ENCODE measurements around the gene PIPOX.

DNA sequence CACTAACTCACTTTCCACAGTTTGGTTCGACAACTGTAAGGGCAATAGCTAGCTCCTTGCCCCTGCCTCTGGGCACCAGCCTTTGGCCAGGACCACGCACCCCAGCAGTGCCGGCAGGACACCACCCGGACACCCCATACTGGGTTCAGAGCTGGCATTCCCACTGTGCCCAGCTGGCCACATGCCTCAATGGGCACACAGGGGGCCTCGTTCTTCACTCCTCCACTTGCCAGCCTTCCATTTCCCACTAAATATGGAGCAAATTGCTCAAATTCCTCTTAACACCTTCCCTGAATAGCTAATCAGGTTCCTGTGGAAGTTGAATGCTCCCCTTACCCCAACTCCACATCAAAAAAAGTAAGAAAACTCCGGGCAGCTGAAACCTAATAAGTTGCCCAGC, 52.5 kb downstream of the PIPOX start:
- TF ChIP-seq POLR2A (IDR thresholded peaks at IDR 0.05; ENCODE audit: low read length): no peak
- no peak for TF ChIP-seq GATA1 (IDR thresholded peaks at IDR 0.05; ENCODE audit: low read depth, low read length)
